BJ (cell line): ENCODE data around the gene TIMP3. TPM values are rescaled to one million over a fixed set of nuclear protein-coding genes. Genes with fewer than 3 reads are reported as not detected.
A peak's percentile ranks its signal among the peaks of the same experiment; 100 is the strongest.

Experiments used
- CTCF ChIA-PET: fragments of 350-600 bp; formaldehyde crosslinking; extraction: SDS; loops from one replicate; lab custom pipeline; 2021; ENCODE audit warnings: antibody characterized with exemption, inconsistent platforms; lab: Yijun Ruan, JAX
- POLR2A ChIA-PET: fragments of 300-600 bp; sonication (Branson Sonifier 250); formaldehyde crosslinking; extraction: SDS; loops from one replicate; lab custom pipeline; 2021; ENCODE audit warnings: antibody characterized with exemption; lab: Charles Lee
- DNase-seq: peaks from one replicate; pipeline ENCODE4 v3.0.0-alpha.2; 2011; ENCODE audit warnings: low read depth
- H3K27me3 ChIP-seq: 2 replicates; pipeline ENCODE4 v1.6.0; 2011; ENCODE audit warnings: low read length; ENCODE audit not compliant: control insufficient read depth, insufficient read depth
- H3K36me3 ChIP-seq: 2 replicates; pipeline ENCODE4 v1.5.1; 2011; ENCODE audit warnings: low read length; ENCODE audit not compliant: control insufficient read depth, insufficient read depth
- H3K4me3 ChIP-seq: 2 replicates; pipeline ENCODE4 v1.5.1; 2011; ENCODE audit warnings: low read depth, mild to moderate bottlenecking, control low read depth, low read length
- CTCF ChIP-seq: IDR thresholded peaks from 2 replicates; pipeline ENCODE4 v1.5.1; 2011; ENCODE audit warnings: low read depth, mild to moderate bottlenecking, control low read depth, inconsistent platforms, low read length, moderate library complexity; ENCODE audit not compliant: insufficient read depth
- polyA plus RNA-seq: library from polyadenylated mRNA; depleted of rRNA; stranded (reverse); fragments of >200 nt; gene quantifications from 2 replicates; pipeline ENCODE4 v1.2.3, GENCODE V29; 2011

Gene TIMP3
- polyA plus RNA-seq, 1 experiment = 544 TPM

DNA sequence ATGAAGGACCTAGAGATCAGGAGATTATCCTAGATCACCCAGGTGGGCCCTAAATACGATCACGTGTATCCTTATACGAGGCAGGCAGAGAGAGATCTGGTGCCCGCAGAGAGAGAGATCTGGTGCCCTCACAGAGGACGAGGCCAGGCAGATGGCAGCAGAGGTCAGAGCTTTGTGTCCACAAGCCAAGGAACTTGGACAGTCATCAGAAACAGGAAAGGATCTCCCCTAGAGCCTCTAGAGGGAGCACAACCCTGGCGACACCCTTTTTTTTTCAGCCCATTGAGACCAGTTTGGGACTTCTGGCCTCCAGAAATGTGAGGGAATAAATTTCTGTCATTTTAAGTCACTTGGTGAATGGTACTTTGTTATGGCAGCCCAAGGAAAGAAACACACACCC is 25.5 kb upstream of the TIMP3 start:
- ChIA-PET CTCF (interaction anchor here (0.9 to 1.0 kb wide), 3 partner anchors 9 to 197 kb away, joined by 3 to 7 read pairs (median 5); no protein-coding TSS in a partner anchor), POLR2A (interaction anchor here (0.5 kb wide), 1 partner anchor 61 kb away, joined by 3 read pairs; no protein-coding TSS in a partner anchor)
- Histone ChIP-seq H3K36me3 (no peaks in the 10 kb centered on the region), H3K27me3 (peaks cover 2% of the 10 kb centered on the region; the same call in 1 of the 2 replicates), H3K4me3 (no peak overlapping the region)
- DNase-seq = no peak
- TF ChIP-seq CTCF = peak; percentile 44; the same call in 1 of the 2 replicates

GRCh38 chr22:32776397-32776796 is 25.1 kb upstream of the TIMP3 start:
- CTCF ChIA-PET = interaction anchor here (0.9 to 1.7 kb wide), 3 partner anchors 16 to 20 kb away, joined by 3 to 9 read pairs (median 7); no protein-coding TSS in a partner anchor
- no peak for TF ChIP-seq CTCF

DNA sequence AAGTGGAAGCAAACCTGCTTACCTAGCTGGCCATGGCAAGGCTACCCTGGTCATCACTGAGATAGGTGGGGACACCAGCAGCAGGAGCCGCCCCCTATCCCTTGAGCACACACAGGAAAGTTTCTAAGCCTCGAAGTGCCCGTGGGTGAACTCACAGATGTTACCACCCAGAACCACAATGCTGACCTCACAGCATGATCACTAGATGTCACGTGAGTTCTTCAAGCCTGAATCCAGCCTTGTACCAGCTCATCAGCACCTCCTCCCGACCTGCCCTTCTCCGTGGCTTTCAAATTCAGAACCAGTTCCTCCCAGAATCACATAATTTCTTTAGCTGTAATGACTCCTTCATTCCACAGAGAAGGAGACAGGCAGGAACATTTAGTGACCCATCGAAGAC is 24.7 kb upstream of the TIMP3 start:
- Histone ChIP-seq H3K36me3 (no peaks in the 10 kb centered on the region), H3K27me3 (peaks cover 2% of the 10 kb centered on the region; the same call in 1 of the 2 replicates), H3K4me3 (no peak overlapping the region)
- no peak for TF ChIP-seq CTCF
- POLR2A ChIA-PET = no interaction called here
- CTCF ChIA-PET = interaction anchor here (1.4 to 1.7 kb wide), 3 partner anchors 16 to 22 kb away, joined by 3 to 9 read pairs (median 3); no protein-coding TSS in a partner anchor
- DNase-seq = no peak

More at GRCh38 chr22:32776397-32776796, 25.1 kb upstream of the TIMP3 start:
- Histone ChIP-seq H3K36me3 (no peaks in the 10 kb centered on the region), H3K27me3 (peaks cover 2% of the 10 kb centered on the region; the same call in 1 of the 2 replicates), H3K4me3 (no peak overlapping the region)
- POLR2A ChIA-PET = interaction anchor here (0.5 kb wide), 1 partner anchor 62 kb away, joined by 3 read pairs; no protein-coding TSS in a partner anchor
- no peak for DNase-seq

GRCh38 chr22:32777987-32778386 is 23.5 kb upstream of the TIMP3 start:
- POLR2A ChIA-PET = no interaction called here
- DNase-seq = no peak
- Histone ChIP-seq H3K4me3 (no peak overlapping the region), H3K36me3 (no peaks in the 10 kb centered on the region), H3K27me3 (no peaks in the 10 kb centered on the region; the same call in 1 of the 2 replicates)
- CTCF ChIA-PET = interaction anchor here (1.4 to 1.7 kb wide), 4 partner anchors 12 to 23 kb away, joined by 3 to 9 read pairs (median 5); no protein-coding TSS in a partner anchor
- TF ChIP-seq CTCF = no peak

GRCh38 chr22:32780726-32781310 is 20.7 kb upstream of the TIMP3 start:
- TF ChIP-seq CTCF = no peak
- ChIA-PET POLR2A (no interaction called here), CTCF (interaction anchor here (1.0 to 1.6 kb wide), 4 partner anchors 16 to 206 kb away, joined by 3 to 5 read pairs (median 4); no protein-coding TSS in a partner anchor)
- Histone ChIP-seq H3K4me3 (no peak overlapping the region), H3K36me3 (no peaks in the 10 kb centered on the region), H3K27me3 (no peaks in the 10 kb centered on the region; the same call in 1 of the 2 replicates)
- no peak for DNase-seq
